Measurements from ENCODE around the gene SDHB. TPM values are rescaled to one million over a fixed set of nuclear protein-coding genes. Genes with fewer than 3 reads are reported as not detected.

SDHB gene
- polyA plus RNA-seq, 3 donors: 116 to 275 (median 241) TPM

DNA sequence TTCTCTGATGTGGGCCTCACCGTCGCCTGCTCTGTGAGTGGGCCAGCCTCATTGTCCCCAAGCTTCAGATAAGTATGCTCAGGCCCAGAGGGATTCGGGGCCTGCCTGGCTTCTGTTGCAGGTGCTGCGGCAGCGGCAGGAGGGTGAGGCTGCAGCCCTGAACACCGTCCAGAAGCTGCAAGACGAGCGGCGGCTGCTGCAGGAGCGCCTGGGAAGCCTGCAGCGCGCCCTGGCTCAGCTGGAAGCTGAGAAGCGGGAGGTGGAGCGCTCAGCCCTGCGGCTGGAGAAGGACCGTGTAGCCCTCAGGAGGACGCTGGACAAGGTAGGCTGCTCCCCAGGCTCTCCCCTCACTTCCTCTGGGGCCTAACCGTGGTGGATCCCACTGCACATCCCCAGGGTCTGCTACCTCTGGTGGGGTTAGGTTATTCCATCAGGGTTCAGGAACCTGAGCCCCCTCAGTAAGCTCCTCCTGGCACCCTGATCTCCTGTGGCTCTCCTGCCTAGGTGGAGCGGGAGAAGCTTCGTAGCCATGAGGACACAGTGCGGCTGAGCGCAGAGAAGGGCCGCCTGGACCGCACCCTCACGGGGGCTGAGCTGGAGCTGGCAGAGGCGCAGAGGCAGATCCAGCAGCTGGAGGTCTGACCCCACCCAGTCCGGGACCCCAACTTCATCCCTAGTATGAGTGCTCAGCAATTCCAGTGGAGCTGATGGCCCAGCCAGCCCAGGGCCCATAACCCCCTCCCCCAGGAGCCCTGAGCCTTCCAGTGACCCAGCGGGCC lies 83.5 kb downstream of the SDHB start:
- Mint-ChIP-seq H3K4me1 (no peaks in the 10 kb centered on the region), H3K27me3 (ENCODE audit: low read depth in 3 of 3) (peaks cover 0 to 2% (median 1%) of the 10 kb centered on the region in 3 donors), H3K9me3 (no peaks in the 10 kb centered on the region), H3K4me3 (no peak overlapping the region), H3K36me3 (peaks cover 13 to 17% of the 10 kb centered on the region in 2 donors), H3K27ac (no peak overlapping the region)
- WGBS (ENCODE audit: insufficient coverage): 99% methylated on average over 23 of the region's 28 CpGs
- H3K9me3 ChIP-seq (replicated peaks in 1 of 2; ENCODE audit: control insufficient read depth in 1 of 2, insufficient read depth in 1 of 2, low read length in 2 of 2): no peaks in the 10 kb centered on the region
- no peak overlapping the region for H3K4me2 ChIP-seq (replicated peaks; ENCODE audit: extremely low read depth, low read length, poor library complexity, severe bottlenecking)
- H3K27me3 ChIP-seq (ENCODE audit: control insufficient read depth in 2 of 2, insufficient read depth in 2 of 2, low read length in 2 of 2): no peaks in the 10 kb centered on the region
- H3K36me3 ChIP-seq (replicated peaks in 1 of 2; ENCODE audit: control insufficient read depth in 1 of 2, insufficient read depth in 2 of 2, low read length in 2 of 2): peaks cover 4% of the 10 kb centered on the region in 2 donors
- no peak overlapping the region for H3K9ac ChIP-seq (ENCODE audit: insufficient read depth, low read length, poor library complexity, severe bottlenecking)
- DNase-seq: no peak
- H2AFZ ChIP-seq (ENCODE audit: insufficient read depth, low read depth, low read length, poor library complexity, severe bottlenecking): no peak overlapping the region
- no peak overlapping the region for H3K27ac ChIP-seq (ENCODE audit: low read depth in 1 of 2, low read length in 2 of 2)
- no peaks in the 10 kb centered on the region for H3K79me2 ChIP-seq (ENCODE audit: insufficient read depth, low read length)
- no peaks in the 10 kb centered on the region for H4K20me1 ChIP-seq (ENCODE audit: insufficient read depth, low read length)
- no peak overlapping the region for H3K4me3 ChIP-seq (replicated peaks in 1 of 3; ENCODE audit: low read depth in 2 of 3, low read length in 3 of 3)
- no peaks in the 10 kb centered on the region for H3K4me1 ChIP-seq (ENCODE audit: control insufficient read depth in 1 of 2, insufficient read depth in 2 of 2, low read length in 2 of 2)
- intact Hi-C loops (cut with micrococcal nuclease): no loop called here
- TF ChIP-seq, protein P1, sequence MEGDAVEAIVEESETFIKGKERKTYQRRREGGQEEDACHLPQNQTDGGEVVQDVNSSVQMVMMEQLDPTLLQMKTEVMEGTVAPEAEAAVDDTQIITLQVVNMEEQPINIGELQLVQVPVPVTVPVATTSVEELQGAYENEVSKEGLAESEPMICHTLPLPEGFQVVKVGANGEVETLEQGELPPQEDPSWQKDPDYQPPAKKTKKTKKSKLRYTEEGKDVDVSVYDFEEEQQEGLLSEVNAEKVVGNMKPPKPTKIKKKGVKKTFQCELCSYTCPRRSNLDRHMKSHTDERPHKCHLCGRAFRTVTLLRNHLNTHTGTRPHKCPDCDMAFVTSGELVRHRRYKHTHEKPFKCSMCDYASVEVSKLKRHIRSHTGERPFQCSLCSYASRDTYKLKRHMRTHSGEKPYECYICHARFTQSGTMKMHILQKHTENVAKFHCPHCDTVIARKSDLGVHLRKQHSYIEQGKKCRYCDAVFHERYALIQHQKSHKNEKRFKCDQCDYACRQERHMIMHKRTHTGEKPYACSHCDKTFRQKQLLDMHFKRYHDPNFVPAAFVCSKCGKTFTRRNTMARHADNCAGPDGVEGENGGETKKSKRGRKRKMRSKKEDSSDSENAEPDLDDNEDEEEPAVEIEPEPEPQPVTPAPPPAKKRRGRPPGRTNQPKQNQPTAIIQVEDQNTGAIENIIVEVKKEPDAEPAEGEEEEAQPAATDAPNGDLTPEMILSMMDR (IDR thresholded peaks at IDR 0.05): no peak

DNA sequence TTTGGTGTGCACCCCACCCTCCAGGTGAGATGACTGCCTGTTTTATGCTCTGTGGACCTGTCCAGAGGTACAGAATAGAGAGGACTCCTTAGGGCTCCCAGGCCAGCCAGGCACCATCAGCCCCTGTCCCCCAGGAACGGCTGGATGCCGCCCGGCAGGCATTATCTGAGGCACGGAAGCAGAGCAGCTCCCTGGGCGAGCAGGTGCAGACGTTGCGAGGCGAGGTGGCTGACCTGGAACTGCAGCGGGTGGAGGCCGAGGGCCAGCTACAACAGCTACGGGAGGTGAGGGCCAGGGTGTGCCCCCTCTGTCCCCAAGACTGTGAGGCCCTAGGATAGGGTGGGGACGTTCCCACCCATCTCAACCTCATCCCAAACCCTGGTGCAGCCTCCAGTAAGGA lies 84.2 kb downstream of the SDHB start:
- Mint-ChIP-seq H3K27me3 (ENCODE audit: low read depth in 3 of 3) (peaks cover 0 to 2% (median 1%) of the 10 kb centered on the region in 3 donors), H3K36me3 (peaks cover 15 to 17% of the 10 kb centered on the region in 2 donors), H3K4me3 (no peak overlapping the region), H3K4me1 (no peaks in the 10 kb centered on the region), H3K27ac (no peak overlapping the region), H3K9me3 (no peaks in the 10 kb centered on the region)
- Histone ChIP-seq H3K36me3 (replicated peaks in 1 of 2; ENCODE audit: control insufficient read depth in 1 of 2, insufficient read depth in 2 of 2, low read length in 2 of 2) (peaks cover 4% of the 10 kb centered on the region in 2 donors), H3K27me3 (ENCODE audit: control insufficient read depth in 2 of 2, insufficient read depth in 2 of 2, low read length in 2 of 2) (no peaks in the 10 kb centered on the region), H3K4me3 (replicated peaks in 1 of 3; ENCODE audit: low read depth in 2 of 3, low read length in 3 of 3) (no peak overlapping the region), H2AFZ (ENCODE audit: insufficient read depth, low read depth, low read length, poor library complexity, severe bottlenecking) (no peak overlapping the region), H3K79me2 (ENCODE audit: insufficient read depth, low read length) (no peaks in the 10 kb centered on the region), H3K4me2 (replicated peaks; ENCODE audit: extremely low read depth, low read length, poor library complexity, severe bottlenecking) (no peak overlapping the region), H3K27ac (ENCODE audit: low read depth in 1 of 2, low read length in 2 of 2) (no peak overlapping the region), H3K9me3 (replicated peaks in 1 of 2; ENCODE audit: control insufficient read depth in 1 of 2, insufficient read depth in 1 of 2, low read length in 2 of 2) (no peaks in the 10 kb centered on the region), H3K4me1 (ENCODE audit: control insufficient read depth in 1 of 2, insufficient read depth in 2 of 2, low read length in 2 of 2) (no peaks in the 10 kb centered on the region), H4K20me1 (ENCODE audit: insufficient read depth, low read length) (no peaks in the 10 kb centered on the region), H3K9ac (ENCODE audit: insufficient read depth, low read length, poor library complexity, severe bottlenecking) (no peak overlapping the region)
- intact Hi-C loops (cut with micrococcal nuclease): no loop called here
- no peak for DNase-seq
- TF ChIP-seq, protein P1 (IDR thresholded peaks at IDR 0.05): no peak
- WGBS (ENCODE audit: insufficient coverage): 96% methylated on average over 8 of the region's 12 CpGs

Measured in CD14-positive monocyte (primary cell).